Limb (tissue), 2 donors: ENCODE measurements around the gene MAB21L4.

Experiments
- DNase-seq, 2 donors: peaks; one replicate each; pipeline ENCODE4 v3.0.0-alpha.2; 2016; ENCODE audit errors: extremely low spot score in 2 of 2

The MAB21L4 gene

GRCh38 chr2:240925568-240926515, 29.9 kb upstream of the MAB21L4 start:
- DNase-seq: peak in 1 of 2 donors; percentile 21

GRCh38 chr2:240925191-240925567, 29.2 kb upstream of the MAB21L4 start:
- DNase-seq: peak in 1 of 2 donors; percentile 27

- peak in 1 of 2 donors; percentile 42 for DNase-seq
These were observed 27.1 kb upstream of the MAB21L4 start for GRCh38 chr2:240922982-240923537.

GRCh38 chr2:240922245-240922981, 26.5 kb upstream of the MAB21L4 start:
- peak in 1 of 2 donors; percentile 30 for DNase-seq

GRCh38 chr2:240921995-240922244, 26.0 kb upstream of the MAB21L4 start:
- no peak for DNase-seq

GRCh38 chr2:240921311-240921994, 25.5 kb upstream of the MAB21L4 start:
- peak in 1 of 2 donors; percentile 27 for DNase-seq

GRCh38 chr2:240920783-240921231, 24.9 kb upstream of the MAB21L4 start:
- peak in 1 of 2 donors; percentile 26 for DNase-seq

GRCh38 chr2:240919786-240920782, 24.1 kb upstream of the MAB21L4 start:
- peak in 1 of 2 donors; percentile 26 for DNase-seq

GRCh38 chr2:240919161-240919781, 23.3 kb upstream of the MAB21L4 start:
- DNase-seq: peak in 1 of 2 donors; percentile 26

- peak in 1 of 2 donors; percentile 32 for DNase-seq
These were observed 22.5 kb upstream of the MAB21L4 start for GRCh38 chr2:240918258-240919091.

GRCh38 chr2:240917684-240918257, 21.8 kb upstream of the MAB21L4 start:
- peak in 1 of 2 donors; percentile 36 for DNase-seq

GRCh38 chr2:240917009-240917683, 21.2 kb upstream of the MAB21L4 start:
- no peak for DNase-seq

- DNase-seq: peak in 1 of 2 donors; percentile 79
These were observed 20.6 kb upstream of the MAB21L4 start for GRCh38 chr2:240916571-240917008.

- DNase-seq: peak in 1 of 2 donors; percentile 51
These were observed 19.8 kb upstream of the MAB21L4 start for GRCh38 chr2:240915526-240916341.

GRCh38 chr2:240914645-240915525, 18.9 kb upstream of the MAB21L4 start:
- DNase-seq: peak in 1 of 2 donors; percentile 29
